HuH-7 (cell line): Measurements from ENCODE around the gene MAP2.

Experiments used
- DNase-seq: peaks from one replicate; pipeline ENCODE4 v3.0.0; 2011; ENCODE audit warnings: low spot score

The MAP2 gene

GRCh38 chr2:209648714-209649113 is 224.9 kb downstream of the MAP2 start:
- DNase-seq = no peak

- DNase-seq = no peak
Measured at GRCh38 chr2:209653134-209653533, 229.3 kb downstream of the MAP2 start.

GRCh38 chr2:209661286-209661894 is 237.5 kb downstream of the MAP2 start:
- no peak for DNase-seq

- DNase-seq = no peak
Measured at GRCh38 chr2:209662021-209662420, 238.2 kb downstream of the MAP2 start.

- no peak for DNase-seq
Measured at GRCh38 chr2:209663139-209663538, 239.3 kb downstream of the MAP2 start.

- DNase-seq = no peak
Measured at GRCh38 chr2:209663656-209664055, 239.8 kb downstream of the MAP2 start.

- no peak for DNase-seq
Measured at GRCh38 chr2:209666296-209666695, 242.4 kb downstream of the MAP2 start.

GRCh38 chr2:209671020-209671680 is 247.3 kb downstream of the MAP2 start:
- no peak for DNase-seq

- DNase-seq = no peak
Measured at GRCh38 chr2:209673811-209674210, 250.0 kb downstream of the MAP2 start.

GRCh38 chr2:209680596-209680995 is 256.7 kb downstream of the MAP2 start:
- no peak for DNase-seq

GRCh38 chr2:209681201-209681735 is 257.4 kb downstream of the MAP2 start:
- no peak for DNase-seq

- DNase-seq = no peak
Measured at GRCh38 chr2:209682646-209683045, 258.8 kb downstream of the MAP2 start.

- no peak for DNase-seq
Measured at GRCh38 chr2:209685340-209685739, 261.5 kb downstream of the MAP2 start.

GRCh38 chr2:209685963-209686362 is 262.1 kb downstream of the MAP2 start:
- DNase-seq = no peak

GRCh38 chr2:209686448-209686847 is 262.6 kb downstream of the MAP2 start:
- DNase-seq = no peak

GRCh38 chr2:209687323-209687969 is 263.6 kb downstream of the MAP2 start:
- DNase-seq = no peak

GRCh38 chr2:209688385-209688784 is 264.5 kb downstream of the MAP2 start:
- DNase-seq = no peak

GRCh38 chr2:209690029-209690754 is 266.3 kb downstream of the MAP2 start:
- no peak for DNase-seq

GRCh38 chr2:209694748-209695147 is 270.9 kb downstream of the MAP2 start:
- no peak for DNase-seq

GRCh38 chr2:209696836-209697711 is 273.2 kb downstream of the MAP2 start:
- DNase-seq = no peak

- no peak for DNase-seq
Measured at GRCh38 chr2:209702775-209703174, 278.9 kb downstream of the MAP2 start.

GRCh38 chr2:209713219-209713618 is 289.4 kb downstream of the MAP2 start:
- DNase-seq = no peak
